Endothelial cell (in vitro differentiated cells): ENCODE measurements around the gene PKLR. TPM values are rescaled to one million over a fixed set of nuclear protein-coding genes. Genes with fewer than 3 reads are reported as not detected.

Experiments used
- DNase-seq: peaks from one replicate; pipeline ENCODE4 v3.0.0; 2021; ENCODE audit warnings: low spot score
- H3K27ac Mint-ChIP-seq: one replicate; pipeline ENCODE4 v1.8.0; 2021; ENCODE audit warnings: mixed read lengths, inconsistent platforms; ENCODE audit not compliant: unreplicated experiment
- H3K27me3 Mint-ChIP-seq: one replicate; pipeline ENCODE4 v1.8.0; 2021; ENCODE audit warnings: mild to moderate bottlenecking, moderate library complexity, mixed read lengths, inconsistent platforms; ENCODE audit not compliant: unreplicated experiment
- H3K36me3 Mint-ChIP-seq: one replicate; pipeline ENCODE4 v1.8.0; 2021; ENCODE audit warnings: mild to moderate bottlenecking, low read depth, mixed read lengths, inconsistent platforms; ENCODE audit not compliant: unreplicated experiment
- H3K4me1 Mint-ChIP-seq: one replicate; pipeline ENCODE4 v1.8.0; 2021; ENCODE audit warnings: mild to moderate bottlenecking, mixed read lengths, inconsistent platforms; ENCODE audit not compliant: unreplicated experiment
- H3K4me3 Mint-ChIP-seq: one replicate; pipeline ENCODE4 v1.8.0; 2021; ENCODE audit warnings: mild to moderate bottlenecking, mixed read lengths, inconsistent platforms; ENCODE audit not compliant: unreplicated experiment
- H3K9me3 Mint-ChIP-seq: one replicate; pipeline ENCODE4 v1.8.0; 2021; ENCODE audit warnings: mixed read lengths, inconsistent platforms; ENCODE audit not compliant: unreplicated experiment
- CTCF ChIP-seq: fragments of 200-600 bp; sonication (generic); IDR thresholded peaks from one replicate; pipeline ENCODE4 v1.5.0; 2021; ENCODE audit warnings: antibody characterized with exemption; ENCODE audit not compliant: unreplicated experiment
- total RNA-seq: library from RNA; stranded (reverse); fragmentation: NEBNext Ultra II Directional; extraction: Animal tissue kit (Norgen Biotek cat#: 25700); gene quantifications from one replicate; pipeline ENCODE4 v1.2.1, GENCODE V29; 2021; ENCODE audit not compliant: unreplicated experiment

PKLR gene
- total RNA-seq, 1 donor from 2014 or later = not detected

GRCh38 chr1:155300553-155301329, 497 bp downstream of the PKLR start:
- Mint-ChIP-seq H3K9me3 (no peaks in the 10 kb centered on the region), H3K27me3 (peaks cover 16% of the 10 kb centered on the region), H3K27ac (peak overlapping the region; percentile 50), H3K4me3 (no peak overlapping the region), H3K36me3 (peaks cover 4% of the 10 kb centered on the region), H3K4me1 (peaks cover 6% of the 10 kb centered on the region)
- DNase-seq = no peak
- TF ChIP-seq CTCF = no peak

GRCh38 chr1:155300024-155300423, 1.2 kb downstream of the PKLR start:
- TF ChIP-seq CTCF = no peak
- Mint-ChIP-seq H3K27me3 (peaks cover 16% of the 10 kb centered on the region), H3K27ac (no peak overlapping the region), H3K9me3 (no peaks in the 10 kb centered on the region), H3K36me3 (peaks cover 4% of the 10 kb centered on the region), H3K4me3 (no peak overlapping the region), H3K4me1 (peaks cover 6% of the 10 kb centered on the region)
- DNase-seq = no peak

- TF ChIP-seq CTCF = no peak
- peaks cover 4% of the 10 kb centered on the region for H3K36me3 Mint-ChIP-seq
- no peak overlapping the region for H3K27ac Mint-ChIP-seq
- peaks cover 15% of the 10 kb centered on the region for H3K27me3 Mint-ChIP-seq
- H3K4me1 Mint-ChIP-seq = peaks cover 11% of the 10 kb centered on the region
- DNase-seq = no peak
- no peaks in the 10 kb centered on the region for H3K9me3 Mint-ChIP-seq
- H3K4me3 Mint-ChIP-seq = no peak overlapping the region
Measured at GRCh38 chr1:155297384-155297783, 3.9 kb downstream of the PKLR start.

GRCh38 chr1:155296661-155297060, 4.6 kb downstream of the PKLR start:
- Mint-ChIP-seq H3K4me3 (peak overlapping the region; percentile 43), H3K9me3 (no peaks in the 10 kb centered on the region), H3K27me3 (peaks cover 15% of the 10 kb centered on the region), H3K27ac (no peak overlapping the region), H3K36me3 (peaks cover 4% of the 10 kb centered on the region), H3K4me1 (peaks cover 10% of the 10 kb centered on the region)
- no peak for DNase-seq
- TF ChIP-seq CTCF = no peak

GRCh38 chr1:155295942-155296267, 5.3 kb downstream of the PKLR start:
- Mint-ChIP-seq H3K9me3 (no peaks in the 10 kb centered on the region), H3K36me3 (no peaks in the 10 kb centered on the region), H3K27ac (no peak overlapping the region), H3K27me3 (peaks cover 17% of the 10 kb centered on the region), H3K4me3 (peak overlapping the region; percentile 25), H3K4me1 (peaks cover 4% of the 10 kb centered on the region)
- TF ChIP-seq CTCF = no peak
- DNase-seq = no peak
